ENCODE data around the gene RGMA. TPM values are rescaled to one million over a fixed set of nuclear protein-coding genes. Genes with fewer than 3 reads are reported as not detected.

Gene RGMA
- total RNA-seq, 4 donors from 2014 or later: 99.0 to 307 (median 112) TPM

GRCh38 chr15:93057618-93058017 is 31.4 kb downstream of the RGMA start:
- no peak for TF ChIP-seq POLR2AphosphoS5 (IDR thresholded peaks at IDR 0.05)
- TF ChIP-seq CTCF (IDR thresholded peaks at IDR 0.05): no peak
- TF ChIP-seq EP300 (IDR thresholded peaks at IDR 0.05): no peak
- no peak for TF ChIP-seq POLR2A (IDR thresholded peaks at IDR 0.05)
- Histone ChIP-seq H3K4me3 (no peak overlapping the region), H3K4me1 (peaks cover 8 to 99% (median 48%) of the 10 kb centered on the region in 3 donors), H3K27me3 (no peaks in the 10 kb centered on the region), H3K36me3 (peaks cover 0 to 38% of the 10 kb centered on the region in 2 donors), H3K27ac (peak overlapping the region in 3 of 4 donors; percentile 54 to 71 (median 66)), H3K9me3 (no peaks in the 10 kb centered on the region)
- WGBS, 2 donors (ENCODE audit: low coverage in 1 of 2): 29 to 73% methylated on average over 6 to 7 of the region's 8 CpGs
- ATAC-seq: no peak

GRCh38 chr15:93056836-93057235 is 32.2 kb downstream of the RGMA start:
- Histone ChIP-seq H3K27me3 (no peaks in the 10 kb centered on the region), H3K9me3 (no peaks in the 10 kb centered on the region), H3K27ac (peak overlapping the region in 3 of 4 donors; percentile 54 to 71 (median 66)), H3K4me3 (no peak overlapping the region), H3K4me1 (peaks cover 8 to 100% (median 49%) of the 10 kb centered on the region in 3 donors), H3K36me3 (peaks cover 0 to 46% of the 10 kb centered on the region in 2 donors)
- TF ChIP-seq EP300 (IDR thresholded peaks at IDR 0.05) (no peak), POLR2A (IDR thresholded peaks at IDR 0.05) (no peak), POLR2AphosphoS5 (IDR thresholded peaks at IDR 0.05) (no peak), CTCF (IDR thresholded peaks at IDR 0.05) (no peak)
- 40 to 100% methylated on average over 1 of the region's 7 CpGs for WGBS, 2 donors (ENCODE audit: low coverage in 1 of 2)
- ATAC-seq: no peak

GRCh38 chr15:93055211-93055610 is 33.8 kb downstream of the RGMA start:
- TF ChIP-seq CTCF (IDR thresholded peaks at IDR 0.05): no peak
- TF ChIP-seq POLR2A (IDR thresholded peaks at IDR 0.05): no peak
- H3K9me3 ChIP-seq: no peaks in the 10 kb centered on the region
- H3K4me3 ChIP-seq: no peak overlapping the region
- H3K27me3 ChIP-seq: no peaks in the 10 kb centered on the region
- H3K36me3 ChIP-seq: peaks cover 0 to 62% of the 10 kb centered on the region in 2 donors
- 40% methylated on average over 1 of the region's 11 CpGs; no CpG with 5 or more reads in 1 of the 2 donors for WGBS, 2 donors (ENCODE audit: low coverage in 1 of 2)
- H3K27ac ChIP-seq: peak overlapping the region in 3 of 4 donors; percentile 12 to 71 (median 41)
- no peak for ATAC-seq
- peaks cover 2 to 100% (median 45%) of the 10 kb centered on the region in 3 donors for H3K4me1 ChIP-seq

GRCh38 chr15:93052090-93052879 is 36.7 kb downstream of the RGMA start:
- H3K27ac ChIP-seq: peak overlapping the region in 3 of 4 donors; percentile 19 to 63 (median 22)
- ATAC-seq: no peak
- no peaks in the 10 kb centered on the region for H3K9me3 ChIP-seq
- TF ChIP-seq POLR2AphosphoS5 (IDR thresholded peaks at IDR 0.05) (no peak), POLR2A (IDR thresholded peaks at IDR 0.05) (no peak), CTCF (IDR thresholded peaks at IDR 0.05) (no peak), EP300 (IDR thresholded peaks at IDR 0.05) (no peak)
- WGBS, 2 donors (ENCODE audit: low coverage in 1 of 2): 73% methylated on average over 3 of the region's 39 CpGs; no CpG with 5 or more reads in 1 of the 2 donors
- no peaks in the 10 kb centered on the region for H3K27me3 ChIP-seq
- peaks cover 0 to 100% (median 26%) of the 10 kb centered on the region in 3 donors for H3K4me1 ChIP-seq
- H3K4me3 ChIP-seq: no peak overlapping the region
- peaks cover 0 to 83% of the 10 kb centered on the region in 2 donors for H3K36me3 ChIP-seq
